ENCODE measurements around the gene SLX4IP. TPM values are rescaled to one million over a fixed set of nuclear protein-coding genes. Genes with fewer than 3 reads are reported as not detected.
A peak's percentile ranks its signal among the peaks of the same experiment; 100 is the strongest.

SLX4IP gene
- total RNA-seq, 6 experiments from 2014 or later, result 4.1 to 4.8 (median 4.5) TPM

- Mint-ChIP-seq H3K4me1 (ENCODE audit: low read depth) (peaks cover 66% of the 10 kb centered on the region), H3K9me3 (no peaks in the 10 kb centered on the region), H3K4me3 (peak overlapping the region; percentile 81; the same call in 1 of the 2 replicates), H3K27ac (peak overlapping the region; percentile 84), H3K27me3 (ENCODE audit: insufficient read depth) (no peaks in the 10 kb centered on the region; the same call in 1 of the 2 replicates), H3K36me3 (ENCODE audit: low read depth) (peaks cover 26% of the 10 kb centered on the region)
- DNase-seq, result no peak
- TF ChIP-seq CTCF (IDR thresholded peaks at IDR 0.05), result no peak
These were observed 162.5 kb downstream of the SLX4IP start for GRCh38 chr20:10597637-10598036.

GRCh38 chr20:10602221-10602871 lies 167.2 kb downstream of the SLX4IP start:
- Mint-ChIP-seq H3K4me3 (no peak overlapping the region), H3K36me3 (ENCODE audit: low read depth) (peaks cover 21% of the 10 kb centered on the region), H3K4me1 (ENCODE audit: low read depth) (peaks cover 53% of the 10 kb centered on the region), H3K27ac (no peak overlapping the region), H3K9me3 (no peaks in the 10 kb centered on the region), H3K27me3 (ENCODE audit: insufficient read depth) (no peaks in the 10 kb centered on the region; the same call in 1 of the 2 replicates)
- DNase-seq, result no peak
- no peak for TF ChIP-seq CTCF (IDR thresholded peaks at IDR 0.05)

- H3K4me1 Mint-ChIP-seq (ENCODE audit: low read depth), result peaks cover 43% of the 10 kb centered on the region
- no peak overlapping the region for H3K4me3 Mint-ChIP-seq
- H3K27ac Mint-ChIP-seq, result no peak overlapping the region
- peaks cover 19% of the 10 kb centered on the region for H3K36me3 Mint-ChIP-seq (ENCODE audit: low read depth)
- no peaks in the 10 kb centered on the region for H3K9me3 Mint-ChIP-seq
- TF ChIP-seq CTCF (IDR thresholded peaks at IDR 0.05), result no peak
- no peak for DNase-seq
- no peaks in the 10 kb centered on the region; the same call in 1 of the 2 replicates for H3K27me3 Mint-ChIP-seq (ENCODE audit: insufficient read depth)
These were observed 168.3 kb downstream of the SLX4IP start for GRCh38 chr20:10603378-10603777.

- no peak for TF ChIP-seq CTCF (IDR thresholded peaks at IDR 0.05)
- Mint-ChIP-seq H3K4me1 (ENCODE audit: low read depth) (peaks cover 41% of the 10 kb centered on the region), H3K9me3 (no peaks in the 10 kb centered on the region), H3K27me3 (ENCODE audit: insufficient read depth) (no peaks in the 10 kb centered on the region; the same call in 1 of the 2 replicates), H3K27ac (peak overlapping the region; percentile 86), H3K36me3 (ENCODE audit: low read depth) (peaks cover 19% of the 10 kb centered on the region), H3K4me3 (peak overlapping the region; percentile 69)
- DNase-seq, result peak; percentile 77
These were observed 169.1 kb downstream of the SLX4IP start for GRCh38 chr20:10603971-10604864.

- peaks cover 19% of the 10 kb centered on the region for H3K36me3 Mint-ChIP-seq (ENCODE audit: low read depth)
- H3K27me3 Mint-ChIP-seq (ENCODE audit: insufficient read depth), result no peaks in the 10 kb centered on the region; the same call in 1 of the 2 replicates
- peaks cover 47% of the 10 kb centered on the region for H3K4me1 Mint-ChIP-seq (ENCODE audit: low read depth)
- no peak overlapping the region; the same call in 1 of the 2 replicates for H3K4me3 Mint-ChIP-seq
- no peaks in the 10 kb centered on the region for H3K9me3 Mint-ChIP-seq
- DNase-seq, result no peak
- TF ChIP-seq CTCF (IDR thresholded peaks at IDR 0.05), result no peak
- H3K27ac Mint-ChIP-seq, result peak overlapping the region; percentile 86
These were observed 169.8 kb downstream of the SLX4IP start for GRCh38 chr20:10604865-10605440.

All from HFFc6 (cell line).